Renal cortex interstitium (tissue), 15 donors: Measurements from ENCODE around the gene CEP19. TPM values are rescaled to one million over a fixed set of nuclear protein-coding genes. Genes with fewer than 3 reads are reported as not detected.
"Not testable (repeated sequence)": the region's sequence is repeated elsewhere in the genome, so short reads cannot be mapped to it uniquely, and the experiment has no call there.

ENCODE experiments used
- DNase-seq, 11 donors: peaks; one replicate each; pipeline ENCODE4 v3.0.0-alpha.2; 2013; ENCODE audit warnings: low read depth in 9 of 11, low spot score in 4 of 11; ENCODE audit errors: extremely low read depth in 1 of 11
- long read RNA-seq, 16 experiments: transcript quantifications; one replicate each; lab custom pipeline, GENCODE V29; 2026
- polyA plus RNA-seq, 3 donors: library from polyadenylated mRNA; unstranded; fragments of 120-200 nt; gene quantifications; one replicate each; pipeline ENCODE4 v1.2.1, GENCODE V29; 2013; ENCODE audit not compliant: insufficient read length in 3 of 3

CEP19 gene, protein sequence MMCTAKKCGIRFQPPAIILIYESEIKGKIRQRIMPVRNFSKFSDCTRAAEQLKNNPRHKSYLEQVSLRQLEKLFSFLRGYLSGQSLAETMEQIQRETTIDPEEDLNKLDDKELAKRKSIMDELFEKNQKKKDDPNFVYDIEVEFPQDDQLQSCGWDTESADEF
- 1 to 10 TPM; 4.4 to 5.7 (median 4.7) TPM for polyA plus RNA-seq
- long read RNA-seq, donor 1, partial matches to known transcripts: 29 of 64 reads
- long read RNA-seq, donor 1, other reads (novel, unspliced or antisense): 34 of 64 reads
- long read RNA-seq, donor 2, partial matches to known transcripts: 0 of 2 reads
- long read RNA-seq, donor 2, other reads (novel, unspliced or antisense): 0 of 2 reads
- long read RNA-seq, donor 3, partial matches to known transcripts: 0 of 3 reads
- long read RNA-seq, donor 3, other reads (novel, unspliced or antisense): 0 of 3 reads
- long read RNA-seq, donor 4, partial matches to known transcripts: 0 of 1 reads
- long read RNA-seq, donor 4, other reads (novel, unspliced or antisense): 0 of 1 reads
- long read RNA-seq, donor 5: 0 reads
- long read RNA-seq, donor 6, partial matches to known transcripts: 0 of 3 reads
- long read RNA-seq, donor 6, other reads (novel, unspliced or antisense): 0 of 3 reads
- long read RNA-seq, donor 7, partial matches to known transcripts: 0 of 2 reads
- long read RNA-seq, donor 7, other reads (novel, unspliced or antisense): 0 of 2 reads
- long read RNA-seq, donor 8: 0 reads
- long read RNA-seq, donor 9, partial matches to known transcripts: 5 of 16 reads
- long read RNA-seq, donor 9, other reads (novel, unspliced or antisense): 8 of 16 reads
- long read RNA-seq, donor 10, partial matches to known transcripts: 5 of 19 reads
- long read RNA-seq, donor 10, other reads (novel, unspliced or antisense): 10 of 19 reads
- long read RNA-seq, donor 11: 0 reads
- long read RNA-seq, donor 12, partial matches to known transcripts: 0 of 2 reads
- long read RNA-seq, donor 12, other reads (novel, unspliced or antisense): 0 of 2 reads
- long read RNA-seq, donor 13: 0 reads
- long read RNA-seq, donor 14, partial matches to known transcripts: 0 of 1 reads
- long read RNA-seq, donor 14, other reads (novel, unspliced or antisense): 0 of 1 reads
- long read RNA-seq, donor 15, partial matches to known transcripts: 0 of 2 reads
- long read RNA-seq, donor 15, other reads (novel, unspliced or antisense): 0 of 2 reads
- long read RNA-seq, donor 16, partial matches to known transcripts: 0 of 3 reads
- long read RNA-seq, donor 16, other reads (novel, unspliced or antisense): 0 of 3 reads

DNA sequence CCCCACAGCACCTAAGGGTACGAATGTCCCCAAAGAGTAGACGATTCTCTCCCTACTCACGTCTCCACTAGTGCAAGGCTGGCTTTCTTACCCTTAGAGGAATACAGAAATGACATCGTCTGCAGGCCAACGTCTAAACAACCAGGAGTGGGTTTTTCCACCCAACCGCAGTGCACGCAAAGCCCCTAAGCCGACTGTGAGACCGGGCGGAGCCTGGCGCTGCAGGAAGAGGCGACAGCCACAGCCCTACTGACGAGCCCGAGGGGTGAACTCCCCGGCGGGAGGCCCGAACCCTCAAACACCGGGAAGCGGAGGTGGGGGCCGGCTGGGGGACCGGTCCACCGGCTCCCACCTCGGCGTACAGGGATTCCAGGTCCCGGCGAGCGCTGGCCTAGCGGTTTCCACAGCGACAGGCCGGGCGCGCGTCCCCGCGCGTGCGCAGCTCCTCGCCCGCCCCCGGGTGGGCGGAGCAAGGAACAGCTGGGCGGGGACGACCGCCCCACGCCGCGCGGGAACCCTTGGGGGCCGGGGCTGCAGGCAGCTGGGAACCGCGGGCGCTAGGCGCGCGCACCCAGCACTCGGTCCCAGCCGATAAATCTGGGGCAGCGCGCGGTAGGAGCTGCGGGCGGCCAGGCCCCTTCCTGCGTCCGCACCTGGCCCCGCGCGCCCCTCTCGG lies at the start of gene CEP19, which contains the start of gene PIGX:
TSS of gene CEP19 (minus strand) at position 413 of the 676 bp plus-strand sequence. CDS start 3,593 bp downstream, outside the sequence.
TSS of gene PIGX (plus strand) at position 540 of the 676 bp plus-strand sequence.
- peak; percentile 75 to 89 (median 84) for DNase-seq

DNA sequence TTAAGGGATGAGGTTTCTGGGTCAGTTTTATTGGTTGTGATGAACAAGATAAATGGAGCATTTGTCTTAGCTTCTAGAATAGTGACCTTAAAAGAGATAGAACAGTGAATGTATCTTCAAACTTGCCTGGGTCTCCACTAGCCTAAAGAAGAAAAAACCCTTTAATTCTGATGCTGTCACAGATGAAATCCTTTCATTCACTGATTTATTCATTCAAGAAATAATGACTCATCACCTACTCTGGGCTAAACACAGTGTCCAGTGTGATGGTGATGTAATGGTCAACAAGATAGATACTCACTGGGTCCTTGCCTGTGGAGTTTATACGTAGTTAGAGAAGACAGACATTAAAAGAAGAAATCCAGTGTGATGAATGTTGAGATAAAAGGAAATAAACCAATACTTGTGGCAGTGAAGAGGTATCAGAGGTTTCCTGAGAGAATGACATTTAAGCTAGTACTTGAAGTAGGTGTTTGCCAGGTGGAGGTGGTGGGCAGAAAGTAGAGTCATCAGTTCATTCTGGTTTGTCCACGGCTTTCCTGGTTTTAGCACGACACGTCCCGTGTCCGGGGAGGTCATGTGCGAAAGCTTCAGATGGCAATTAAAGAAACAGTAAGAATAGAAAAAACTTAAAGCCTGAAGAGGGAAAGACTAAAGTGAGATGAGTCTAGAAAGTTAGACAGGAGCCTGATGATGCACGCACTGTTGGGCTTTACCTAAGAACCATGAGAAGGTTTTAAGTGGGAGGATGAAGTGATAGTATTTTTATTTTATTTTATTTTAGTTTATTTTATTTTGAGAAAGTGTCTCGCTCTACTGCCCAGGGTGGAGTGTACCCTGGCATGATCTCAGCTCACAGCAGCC lies 46.1 kb upstream of the CEP19 start:
- no peak for DNase-seq

DNA sequence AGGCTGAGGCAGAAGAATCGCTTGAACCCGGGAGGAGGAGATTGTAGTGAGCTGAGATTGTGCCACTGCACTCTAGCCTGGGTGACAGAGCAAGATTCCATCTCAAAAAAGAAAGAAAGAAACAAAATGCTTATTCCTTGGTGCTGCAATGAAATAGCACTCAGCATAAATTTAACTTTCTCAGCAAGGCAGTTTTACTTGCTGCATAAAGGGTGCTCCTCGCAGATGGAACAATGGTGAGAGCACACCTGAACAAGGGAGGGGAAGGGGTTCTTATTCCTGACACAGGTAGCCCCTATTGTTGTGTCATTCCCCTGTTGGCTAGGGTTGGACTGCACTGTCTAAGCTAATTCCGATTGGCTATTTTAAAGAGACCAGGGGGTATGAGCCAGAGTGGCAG lies 44.7 kb upstream of the CEP19 start:
- no peak for DNase-seq

DNA sequence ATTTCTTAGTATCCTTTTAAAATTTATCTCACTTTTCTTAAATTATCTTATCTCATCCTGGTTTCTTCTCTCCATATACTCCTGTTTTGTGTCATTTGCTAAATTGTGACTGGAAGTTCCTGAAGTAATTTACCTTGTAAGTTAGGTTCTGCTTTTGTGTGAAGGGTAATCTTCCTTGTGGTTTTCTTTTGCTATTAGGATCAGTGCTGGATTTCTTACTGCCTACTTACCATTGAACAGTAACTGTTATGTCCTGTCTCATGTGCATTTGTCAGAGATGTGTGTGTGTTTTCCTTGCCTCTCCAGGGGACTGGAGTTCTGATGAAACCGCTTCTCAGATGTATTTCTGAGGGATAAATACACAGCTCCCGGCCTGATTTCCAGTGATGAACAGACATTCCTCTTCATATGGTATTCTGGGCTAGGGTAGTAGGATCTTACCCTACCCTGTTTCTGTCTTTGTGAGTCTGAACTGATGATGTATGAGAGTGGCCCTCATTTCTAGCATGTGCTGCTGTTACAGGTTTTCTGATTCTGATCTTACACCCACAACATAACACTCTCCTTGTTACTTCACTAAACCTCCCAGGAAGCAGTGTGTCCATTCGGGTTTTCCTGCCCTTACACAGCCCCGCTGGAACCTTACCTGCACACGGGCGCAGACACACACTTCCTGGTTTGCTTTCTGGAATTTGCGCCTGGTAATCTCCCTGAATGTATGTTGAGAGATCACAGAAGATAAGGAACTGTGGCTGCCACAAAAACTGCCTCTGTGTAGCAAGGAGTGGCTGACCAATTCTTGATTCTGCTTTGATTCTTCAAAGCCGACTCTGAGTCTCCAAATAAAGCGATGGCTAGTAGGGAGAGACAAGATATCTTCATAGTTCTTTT lies 42.3 kb upstream of the CEP19 start:
- DNase-seq: no peak

DNA sequence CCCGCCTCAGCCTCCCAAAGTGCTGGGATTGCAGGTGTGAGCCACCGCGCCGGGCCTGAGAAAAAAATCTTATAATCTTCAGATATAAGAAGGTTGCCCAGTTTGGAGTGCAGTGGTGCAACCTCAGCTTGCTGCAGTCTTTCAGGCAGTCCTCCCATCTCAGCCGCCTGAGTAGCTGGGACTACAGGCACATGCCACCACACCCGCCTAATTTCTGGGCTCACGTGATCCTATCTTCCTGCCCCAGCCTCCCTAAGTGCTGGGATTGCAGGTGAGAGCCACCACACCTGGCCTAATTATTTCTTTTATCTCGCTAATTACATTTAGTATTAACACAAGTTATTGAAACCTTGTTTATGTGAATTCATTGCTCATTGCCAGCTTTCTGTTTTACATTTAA lies 41.2 kb upstream of the CEP19 start:
- no peak for DNase-seq

DNA sequence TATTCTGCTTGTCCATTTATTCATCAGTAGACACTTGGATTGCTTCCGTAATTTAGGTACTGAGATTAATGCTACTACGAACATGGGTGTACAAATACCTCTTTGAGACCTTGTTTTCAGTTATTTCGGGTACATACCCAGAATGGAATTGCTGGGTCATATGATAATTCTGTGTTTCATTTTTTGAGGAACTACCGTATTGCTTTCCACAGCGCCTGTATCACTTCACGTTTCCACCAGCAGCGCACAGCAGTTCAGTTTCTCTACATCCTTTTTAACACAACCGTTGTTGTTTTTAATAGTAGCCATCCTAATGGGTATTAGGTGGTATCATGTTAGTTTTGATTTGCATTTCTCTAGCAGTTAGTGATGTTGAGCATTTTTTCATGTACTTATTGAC lies 37.1 kb upstream of the CEP19 start:
- DNase-seq: no peak

DNA sequence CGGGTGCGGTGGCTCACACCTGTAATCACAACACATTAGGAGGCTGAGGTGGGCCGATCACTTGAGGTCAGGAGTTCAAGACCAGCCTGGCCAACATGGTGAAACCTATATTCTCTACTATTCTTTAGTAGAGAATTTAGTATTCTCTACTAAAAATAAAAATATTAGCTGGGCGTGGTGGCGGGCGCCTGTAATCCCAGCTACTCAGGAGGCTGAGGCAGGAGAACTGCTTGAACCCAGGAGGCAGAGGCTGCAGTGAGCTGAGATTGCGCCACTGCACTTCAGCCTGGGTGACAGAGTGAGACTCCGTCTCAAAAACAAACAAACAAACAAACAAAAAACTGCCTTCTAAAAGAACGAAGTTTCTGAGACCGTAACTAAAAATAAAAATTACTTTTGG lies 31.5 kb upstream of the CEP19 start:
- not testable (repeated sequence) for DNase-seq

DNA sequence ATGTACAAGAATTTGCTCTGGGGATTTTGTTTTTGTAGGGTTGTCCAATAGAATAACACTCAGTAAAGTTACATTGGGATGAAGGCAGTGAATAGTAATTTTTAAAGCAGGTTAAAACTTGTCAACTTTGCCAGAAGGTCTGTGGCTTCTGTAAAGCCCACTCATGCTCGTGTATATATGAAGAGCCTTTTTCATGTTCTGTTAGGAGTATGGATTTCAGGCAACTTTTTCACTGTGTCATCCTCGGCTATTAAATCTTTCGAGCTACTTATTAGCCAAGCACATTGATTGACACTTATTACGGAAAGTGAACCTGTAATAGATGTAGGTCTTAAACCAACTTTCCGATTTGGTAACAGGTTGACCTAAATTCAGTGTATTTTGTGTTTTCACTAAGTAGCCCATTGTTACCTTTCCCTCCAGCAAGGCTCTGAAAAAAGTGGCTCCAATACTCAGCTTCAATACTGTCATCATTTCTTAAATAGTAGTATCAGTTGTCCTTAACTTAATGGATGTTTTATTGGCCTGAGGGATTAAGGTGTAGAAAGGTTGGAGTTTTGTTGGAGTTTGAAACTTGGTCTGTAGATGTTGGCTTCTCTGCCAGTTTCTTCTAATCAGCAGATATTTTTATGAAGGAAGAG lies 29.3 kb upstream of the CEP19 start:
- peak in 1 of 11 donors; percentile 6 for DNase-seq

DNA sequence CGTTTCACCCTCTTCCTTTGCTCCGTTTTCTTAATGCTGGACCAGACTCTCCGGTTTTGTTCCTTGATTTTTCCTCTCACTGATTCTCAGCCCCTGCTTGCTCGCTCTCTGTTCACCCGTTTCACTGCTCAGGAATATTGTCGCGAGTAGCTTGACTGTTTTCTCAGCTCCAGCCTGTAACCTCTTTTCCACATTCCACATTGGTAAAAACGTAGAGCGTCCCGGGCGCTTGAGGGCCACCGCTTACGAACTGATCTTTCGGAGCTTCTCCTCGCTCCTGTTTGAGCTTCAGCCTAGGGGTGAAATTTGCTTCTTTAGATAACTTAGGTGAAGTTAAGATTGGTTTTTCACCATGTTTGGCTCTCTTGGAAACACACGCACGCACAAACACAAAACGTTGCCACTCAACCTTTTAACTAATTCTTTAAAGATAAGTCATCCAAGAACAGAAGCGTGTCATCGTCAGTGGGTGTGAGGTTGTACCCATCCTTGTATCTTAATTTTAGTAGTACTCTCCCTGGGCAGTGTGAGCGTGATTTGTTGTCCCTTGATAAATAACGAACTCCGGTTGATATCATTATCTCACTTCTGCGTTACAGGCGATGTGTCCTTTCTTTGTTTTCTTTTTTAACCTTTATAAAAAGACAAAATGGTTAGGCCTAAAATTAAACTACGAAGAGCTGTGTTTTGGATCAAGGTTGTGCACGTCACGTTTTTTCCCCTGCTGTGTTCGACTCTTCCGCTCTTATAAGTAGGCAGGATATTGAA lies 28.6 kb upstream of the CEP19 start:
- DNase-seq: peak in 7 of 11 donors; percentile 24 to 48 (median 40)

DNA sequence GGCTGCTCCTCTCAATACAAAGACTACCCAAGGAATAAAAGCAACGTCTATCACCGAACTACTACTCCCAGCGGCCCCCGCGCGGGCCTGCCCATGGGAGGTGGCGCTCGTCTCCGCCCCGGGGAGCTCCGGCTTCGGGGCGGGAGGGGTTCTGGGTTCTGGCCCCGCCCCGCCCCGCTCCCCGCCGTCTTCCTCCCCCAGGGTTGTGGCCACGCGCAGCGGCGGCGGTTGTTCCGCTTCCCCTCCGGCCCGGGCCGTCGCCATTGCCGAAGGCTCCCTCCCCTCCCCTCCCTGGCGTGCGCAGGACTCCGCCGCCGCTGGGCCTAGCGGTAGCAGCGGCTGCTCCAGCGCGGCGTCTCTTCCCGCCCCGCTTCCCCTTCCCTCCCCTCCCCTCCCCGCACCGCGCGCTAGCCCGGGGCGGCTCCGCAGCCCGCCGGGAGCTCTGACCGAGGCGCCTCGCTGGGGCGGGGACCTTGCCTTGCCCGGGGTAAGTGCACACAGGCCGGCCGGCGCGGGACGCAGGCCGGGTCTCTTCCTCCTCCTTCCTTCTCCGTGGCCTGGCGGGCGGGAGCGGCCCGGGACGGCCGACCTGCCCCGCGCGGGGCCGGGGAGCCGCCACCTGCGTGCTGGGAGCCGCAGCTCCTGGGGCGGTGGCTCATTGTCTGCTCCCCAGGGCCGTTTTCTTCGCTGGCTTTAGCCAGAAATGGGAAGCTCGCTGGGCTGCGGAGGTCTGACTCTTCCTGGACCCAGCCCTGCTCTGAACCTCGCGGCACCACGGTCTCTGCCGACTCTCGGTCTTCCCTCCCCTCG lies 27.8 kb upstream of the CEP19 start, which contains the start of gene PAK2:
TSS of gene PAK2 (plus strand) at position 187 of the 810 bp plus-strand sequence. CDS start 42,790 bp downstream, outside the sequence.
- peak in 10 of 11 donors; percentile 51 to 86 (median 70) for DNase-seq

DNA sequence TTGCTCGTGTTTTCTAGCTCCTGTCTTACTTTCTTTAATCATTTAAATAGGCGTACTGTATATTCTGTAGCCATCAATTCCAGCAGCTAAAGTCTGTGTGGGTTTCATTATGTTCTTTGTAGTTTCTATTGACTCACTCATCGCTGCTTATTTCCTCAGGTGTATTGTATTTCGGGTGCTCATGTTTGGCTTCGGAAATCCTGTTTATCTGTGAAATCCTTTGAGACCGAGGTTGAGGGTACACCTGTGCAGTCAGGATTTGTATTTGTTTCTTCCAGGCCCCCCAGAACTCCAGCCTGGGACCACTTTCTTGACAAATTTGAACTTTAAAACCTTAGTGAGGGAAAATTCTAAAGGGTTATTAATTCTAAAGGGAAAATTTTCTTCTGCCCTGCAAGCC lies 25.6 kb upstream of the CEP19 start:
- no peak for DNase-seq

DNA sequence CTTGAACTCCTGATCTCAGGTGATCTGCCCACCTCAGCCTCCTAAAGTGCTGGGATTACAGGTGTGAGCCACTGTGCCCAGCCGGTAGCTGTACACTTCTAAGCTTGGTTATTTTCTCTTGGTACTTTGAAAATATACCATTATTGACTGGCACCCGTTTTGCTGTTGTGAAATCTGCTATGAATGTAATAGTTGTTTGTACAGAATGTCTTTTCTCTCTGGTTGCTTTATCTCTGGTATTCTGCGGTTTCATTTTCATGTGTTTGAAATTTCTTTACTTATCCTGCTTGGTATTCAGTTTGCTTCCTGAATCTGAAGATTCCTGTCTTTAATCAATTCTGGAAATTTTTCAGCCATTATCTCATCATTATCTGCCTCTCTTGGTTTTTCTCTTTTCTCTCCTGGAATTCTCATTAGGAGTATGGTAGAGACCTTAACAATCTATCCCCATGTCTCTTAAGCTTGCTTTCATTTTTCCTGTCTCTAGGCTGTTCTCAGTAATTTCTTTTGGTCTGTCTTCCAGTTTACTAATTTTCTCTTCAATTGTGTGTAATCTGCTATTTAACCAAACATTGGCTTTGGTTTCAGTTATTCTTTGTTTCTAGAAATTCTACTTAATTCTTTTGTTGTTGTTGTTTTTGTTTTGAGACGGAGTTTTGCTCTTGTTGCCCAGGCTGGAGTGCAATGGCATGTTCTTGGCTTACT lies 24.8 kb upstream of the CEP19 start:
- no peak for DNase-seq

DNA sequence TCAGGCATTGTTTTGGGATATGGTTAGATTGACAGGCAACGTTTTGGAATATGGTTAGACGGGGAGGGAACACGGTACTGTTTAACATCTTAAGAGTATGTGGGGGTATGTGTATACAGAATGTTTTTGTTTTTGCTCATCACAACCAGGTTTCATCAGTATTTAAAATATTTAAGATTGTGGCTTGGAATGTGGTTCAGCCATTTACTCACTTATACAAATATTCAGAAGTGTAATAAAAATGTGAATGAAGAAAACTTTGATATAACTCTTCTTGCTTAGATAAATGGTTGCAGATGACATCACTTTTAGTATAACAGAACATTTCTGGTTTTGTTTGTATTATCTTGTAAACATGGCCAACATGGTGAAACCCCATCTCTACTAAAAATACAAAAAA lies 23.7 kb upstream of the CEP19 start:
- no peak for DNase-seq
